ELF-1 (cell line): ENCODE data around the gene C19orf47.
A peak's percentile ranks its signal among the peaks of the same experiment; 100 is the strongest.

Source experiments
- DNase-seq: peaks from one replicate; pipeline ENCODE4 v3.0.0-alpha.2; 2016; ENCODE audit warnings: low read depth, low spot score

Gene C19orf47

GRCh38 chr19:40320558-40320935 is 27.6 kb downstream of the C19orf47 start:
- DNase-seq = no peak

- no peak for DNase-seq
Measured at GRCh38 chr19:40317338-40317737, 30.9 kb downstream of the C19orf47 start.

DNA sequence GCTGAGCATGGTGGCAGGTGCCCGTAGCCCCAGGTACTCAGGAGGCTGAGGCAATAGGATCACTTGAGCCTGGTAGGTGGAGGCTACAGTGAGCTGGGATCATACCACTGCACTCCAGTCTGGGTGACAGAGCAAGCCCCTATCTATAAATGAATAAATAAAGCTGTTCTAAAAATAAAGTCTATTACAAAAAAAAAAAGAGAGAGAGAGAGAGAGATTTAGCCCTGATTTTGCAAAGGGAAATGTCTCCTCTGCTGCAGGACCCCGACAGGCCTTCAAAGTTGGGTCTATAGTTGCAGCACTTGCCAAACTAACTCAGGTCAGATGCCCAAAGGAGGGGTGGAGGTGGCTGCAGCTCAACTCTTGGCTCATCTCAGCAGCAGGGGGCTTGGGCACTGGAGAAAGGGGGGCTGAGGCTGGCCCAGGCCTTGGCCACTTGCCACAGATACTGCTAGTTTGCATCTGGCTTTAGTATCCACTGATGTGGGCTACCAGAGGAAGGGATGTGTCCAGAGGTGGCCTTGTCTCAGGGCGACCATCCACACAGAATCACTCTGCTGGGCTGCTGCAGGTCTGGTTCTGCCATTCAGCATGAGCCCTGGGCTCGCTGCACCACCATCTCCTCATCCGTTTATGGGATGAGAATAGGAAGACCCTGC is 32.3 kb downstream of the C19orf47 start:
- no peak for DNase-seq

GRCh38 chr19:40314656-40315055 is 33.5 kb downstream of the C19orf47 start:
- DNase-seq = no peak

- DNase-seq = no peak
Measured at GRCh38 chr19:40313229-40313983, 34.8 kb downstream of the C19orf47 start.

- DNase-seq = no peak
Measured at GRCh38 chr19:40312533-40312932, 35.7 kb downstream of the C19orf47 start.

DNA sequence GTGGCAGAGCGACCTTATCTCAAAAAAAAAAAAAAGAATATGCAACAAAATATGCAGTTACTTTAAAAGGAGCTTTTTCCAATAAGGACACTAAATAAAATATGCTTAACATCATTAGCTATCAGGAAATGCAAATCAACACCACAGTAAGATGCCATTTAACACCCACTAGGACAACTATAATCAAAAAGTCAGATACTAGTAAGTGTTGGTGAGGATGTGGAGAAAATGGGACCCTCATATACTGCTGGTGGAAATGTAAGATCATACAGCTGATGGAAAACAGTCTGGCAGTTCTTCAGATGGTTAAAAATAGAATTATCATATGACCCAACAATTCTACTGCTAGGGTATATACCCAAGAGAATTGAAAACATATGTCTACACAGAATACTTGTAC is 38.5 kb downstream of the C19orf47 start:
- no peak for DNase-seq

- DNase-seq = peak; percentile 42
Measured at GRCh38 chr19:40305403-40305802, 42.8 kb downstream of the C19orf47 start.

GRCh38 chr19:40304306-40304705 is 43.9 kb downstream of the C19orf47 start:
- DNase-seq = no peak

DNA sequence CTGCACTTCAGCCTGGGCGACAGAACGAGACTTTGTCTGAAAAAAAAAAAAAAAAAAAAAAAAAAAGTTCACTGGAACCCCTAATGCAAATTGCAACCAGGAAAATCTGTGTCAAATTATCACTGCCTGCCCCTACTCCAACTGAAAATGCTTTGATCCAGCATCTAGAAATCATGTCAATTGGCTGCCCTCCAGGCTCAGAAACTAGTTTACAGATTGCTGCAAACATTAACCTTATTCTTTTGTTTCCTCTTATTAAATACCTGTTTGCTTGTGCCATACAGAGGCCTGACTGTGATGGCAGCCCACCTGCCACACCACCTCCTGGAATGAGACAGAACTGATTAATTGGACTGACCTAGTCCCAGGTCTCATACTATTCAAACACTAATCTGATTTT is 44.4 kb downstream of the C19orf47 start:
- no peak for DNase-seq

DNA sequence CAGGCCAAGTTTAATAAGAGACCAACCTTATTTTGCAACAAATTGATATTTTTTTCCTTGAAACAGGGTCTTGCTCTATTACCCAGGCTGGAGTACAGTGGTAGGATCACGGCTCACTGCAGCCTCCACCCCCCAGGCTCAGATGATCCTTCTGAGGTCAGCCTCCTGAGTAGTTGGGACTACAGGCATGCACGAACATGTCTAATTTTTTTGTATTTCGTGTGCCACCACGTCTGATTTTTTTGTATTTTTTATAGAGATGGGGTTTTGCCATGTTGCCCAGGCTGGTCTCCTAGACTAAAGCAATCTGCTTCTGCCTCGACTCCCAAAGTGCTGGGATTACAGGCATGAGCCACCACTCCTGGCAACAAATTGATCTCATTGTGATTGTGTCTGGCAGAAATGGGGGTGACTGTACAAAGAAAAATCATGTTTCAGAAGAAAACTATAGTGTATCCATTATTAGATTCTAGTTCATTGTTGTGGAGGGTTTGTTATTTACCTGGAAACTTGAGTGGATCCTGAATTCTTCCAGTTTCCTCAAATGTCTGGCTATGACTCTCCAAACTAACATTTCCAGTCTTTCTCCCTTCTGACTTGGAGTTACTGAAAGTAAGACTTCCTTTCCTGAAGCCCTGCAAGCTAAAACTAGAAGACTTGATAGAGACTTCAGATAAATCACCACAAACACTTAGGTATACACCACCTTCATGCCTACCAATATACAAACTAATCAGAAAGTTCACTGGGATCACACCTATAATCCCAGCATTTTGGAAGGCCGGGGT is 45.8 kb downstream of the C19orf47 start:
- DNase-seq = no peak

- no peak for DNase-seq
Measured at GRCh38 chr19:40300668-40301067, 47.5 kb downstream of the C19orf47 start.

- no peak for DNase-seq
Measured at GRCh38 chr19:40298026-40298425, 50.2 kb downstream of the C19orf47 start.

- no peak for DNase-seq
Measured at GRCh38 chr19:40294560-40294959, 53.6 kb downstream of the C19orf47 start.

DNA sequence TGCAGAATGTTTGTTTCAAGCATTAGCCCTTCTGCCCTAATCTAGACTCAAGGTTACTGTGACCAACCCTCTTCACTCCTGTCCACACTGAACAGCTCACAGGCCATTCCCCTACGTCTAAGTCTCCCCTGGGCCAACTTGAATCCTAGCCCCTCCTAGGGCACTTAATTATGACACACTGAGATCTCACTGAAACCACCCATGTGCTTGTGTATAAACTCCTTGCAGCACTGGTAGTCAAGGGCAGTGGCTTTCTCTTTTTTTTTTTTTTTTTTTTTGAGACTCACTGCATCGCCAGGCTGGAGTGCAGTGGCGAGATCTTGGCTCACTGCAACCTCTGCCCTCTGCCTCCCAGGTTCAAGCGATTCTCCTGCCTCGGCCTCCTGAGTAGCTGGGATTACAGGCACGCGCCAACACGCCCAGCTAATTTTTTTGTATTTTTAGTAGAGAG is 61.2 kb downstream of the C19orf47 start:
- no peak for DNase-seq

GRCh38 chr19:40286235-40286970 is 61.8 kb downstream of the C19orf47 start:
- DNase-seq = no peak

DNA sequence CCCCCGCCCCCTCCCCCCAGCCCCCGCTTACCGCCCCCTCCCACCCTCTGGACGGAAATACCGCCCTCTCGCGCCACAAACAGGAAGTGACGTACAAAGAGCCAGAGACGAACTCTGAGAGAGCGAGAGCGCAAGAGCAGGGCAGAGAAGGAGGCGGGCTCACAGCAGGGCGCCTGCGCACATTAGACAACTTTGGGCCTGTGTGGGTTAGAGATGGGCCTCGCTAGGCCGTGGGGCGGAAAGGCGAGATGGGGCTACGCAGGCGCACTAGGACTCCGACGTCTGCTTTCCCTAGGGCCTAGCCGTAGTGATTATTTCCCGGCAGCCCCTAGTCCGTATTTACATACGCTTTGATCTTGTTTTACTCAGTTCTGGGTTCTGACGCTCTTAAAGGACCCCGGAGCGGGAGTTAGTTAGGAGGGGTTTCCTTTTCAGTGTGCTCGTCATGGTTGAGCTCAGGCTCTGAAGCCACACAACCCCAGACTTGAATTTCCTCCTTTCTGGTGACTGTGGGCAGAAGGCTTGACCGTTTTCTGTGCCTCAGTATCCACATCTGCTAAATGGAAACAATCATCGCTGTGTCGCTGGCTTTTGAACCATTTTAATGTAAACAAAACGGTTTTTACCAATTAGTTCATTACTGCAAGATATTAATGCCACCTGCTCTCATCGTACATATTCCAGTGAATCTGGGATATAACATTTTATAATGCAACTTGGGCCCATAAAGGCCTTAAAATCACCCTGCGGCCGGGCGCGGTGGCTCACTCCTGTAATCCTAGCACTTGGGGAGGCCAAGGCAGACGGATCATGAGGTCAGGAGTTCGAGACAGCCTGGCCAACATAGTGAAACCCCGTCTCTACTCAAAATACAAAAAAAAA is 62.6 kb downstream of the C19orf47 start:
- DNase-seq = peak; percentile 100

DNA sequence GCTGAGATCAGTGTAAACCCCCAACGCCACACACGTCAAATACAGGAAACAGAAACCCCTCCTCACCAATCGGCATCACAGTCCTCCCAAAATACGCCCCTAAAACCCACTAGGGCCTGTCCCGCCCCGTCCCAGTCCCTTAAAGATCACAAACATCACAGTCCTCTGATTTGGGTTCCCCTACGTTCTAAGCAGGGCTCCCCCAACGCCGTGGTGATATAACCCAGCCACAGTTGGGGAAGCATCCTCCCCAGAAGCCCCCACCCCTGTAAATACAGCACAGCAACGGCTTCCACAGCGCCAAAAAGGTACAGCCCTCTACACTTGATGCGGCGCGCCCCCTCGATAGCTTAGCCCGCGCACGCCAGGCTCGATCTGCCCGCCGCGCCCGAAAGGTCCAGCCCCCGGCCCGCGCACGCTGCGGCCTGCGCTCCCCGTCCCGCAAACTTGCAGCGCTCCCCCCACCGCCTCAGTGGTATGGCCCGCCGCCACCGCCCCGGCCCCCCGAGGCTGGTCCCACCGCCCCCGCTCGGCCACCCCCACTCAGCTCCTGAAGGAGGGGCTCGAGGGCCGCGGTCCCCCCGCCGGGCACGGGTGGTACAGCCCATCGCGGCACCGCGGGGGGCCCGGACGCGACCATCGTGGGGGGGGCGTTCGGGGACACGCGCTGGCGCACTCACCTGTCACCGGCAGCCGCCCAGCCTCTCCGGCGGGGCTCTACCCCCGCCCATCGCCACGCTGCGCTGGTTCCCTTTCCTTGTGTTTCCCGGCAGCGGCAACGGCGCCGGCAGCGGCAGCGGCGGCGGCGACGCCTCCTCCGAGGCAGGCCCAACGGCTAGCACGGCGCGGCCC is 63.5 kb downstream of the C19orf47 start, which contains the start of gene AKT2:
TSS of gene AKT2 (minus strand) at position 845 of the 852 bp plus-strand sequence. CDS start 20,078 bp downstream, outside the sequence.
- DNase-seq = no peak

GRCh38 chr19:40284251-40284500 is 64.0 kb downstream of the C19orf47 start:
- DNase-seq = no peak
